ENCODE results near the gene ST6GAL2. TPM values are rescaled to one million over a fixed set of nuclear protein-coding genes. Genes with fewer than 3 reads are reported as not detected.

ST6GAL2 gene
- total RNA-seq, 4 donors from 2014 or later, result 0.17 TPM; not detected in 3

- TF ChIP-seq, protein P1, sequence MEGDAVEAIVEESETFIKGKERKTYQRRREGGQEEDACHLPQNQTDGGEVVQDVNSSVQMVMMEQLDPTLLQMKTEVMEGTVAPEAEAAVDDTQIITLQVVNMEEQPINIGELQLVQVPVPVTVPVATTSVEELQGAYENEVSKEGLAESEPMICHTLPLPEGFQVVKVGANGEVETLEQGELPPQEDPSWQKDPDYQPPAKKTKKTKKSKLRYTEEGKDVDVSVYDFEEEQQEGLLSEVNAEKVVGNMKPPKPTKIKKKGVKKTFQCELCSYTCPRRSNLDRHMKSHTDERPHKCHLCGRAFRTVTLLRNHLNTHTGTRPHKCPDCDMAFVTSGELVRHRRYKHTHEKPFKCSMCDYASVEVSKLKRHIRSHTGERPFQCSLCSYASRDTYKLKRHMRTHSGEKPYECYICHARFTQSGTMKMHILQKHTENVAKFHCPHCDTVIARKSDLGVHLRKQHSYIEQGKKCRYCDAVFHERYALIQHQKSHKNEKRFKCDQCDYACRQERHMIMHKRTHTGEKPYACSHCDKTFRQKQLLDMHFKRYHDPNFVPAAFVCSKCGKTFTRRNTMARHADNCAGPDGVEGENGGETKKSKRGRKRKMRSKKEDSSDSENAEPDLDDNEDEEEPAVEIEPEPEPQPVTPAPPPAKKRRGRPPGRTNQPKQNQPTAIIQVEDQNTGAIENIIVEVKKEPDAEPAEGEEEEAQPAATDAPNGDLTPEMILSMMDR (IDR thresholded peaks at IDR 0.05; ENCODE audit: low read depth), result no peak
Observed at GRCh38 chr2:106849253-106849652, 36.7 kb downstream of the ST6GAL2 start.

DNA sequence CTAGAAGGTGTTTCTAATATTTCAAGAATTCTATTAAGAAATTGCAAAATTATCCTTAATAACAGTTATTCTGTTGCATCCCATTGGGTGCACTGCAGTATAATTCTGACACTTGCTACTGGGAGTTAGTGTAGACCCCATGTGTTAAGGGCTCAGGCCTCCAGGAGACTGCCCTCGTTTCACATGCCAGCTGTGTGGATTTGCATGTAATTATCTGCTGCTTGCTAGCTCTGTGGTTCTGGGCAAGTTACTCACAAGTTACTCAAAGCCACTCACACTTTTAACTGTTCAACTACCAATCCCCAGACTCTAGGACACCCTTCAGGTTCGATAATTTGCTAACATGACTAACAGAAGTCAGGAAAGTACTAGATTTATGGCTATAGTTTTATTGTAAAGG is 38.6 kb downstream of the ST6GAL2 start:
- TF ChIP-seq, protein P1 (IDR thresholded peaks at IDR 0.05; ENCODE audit: low read depth), result no peak

DNA sequence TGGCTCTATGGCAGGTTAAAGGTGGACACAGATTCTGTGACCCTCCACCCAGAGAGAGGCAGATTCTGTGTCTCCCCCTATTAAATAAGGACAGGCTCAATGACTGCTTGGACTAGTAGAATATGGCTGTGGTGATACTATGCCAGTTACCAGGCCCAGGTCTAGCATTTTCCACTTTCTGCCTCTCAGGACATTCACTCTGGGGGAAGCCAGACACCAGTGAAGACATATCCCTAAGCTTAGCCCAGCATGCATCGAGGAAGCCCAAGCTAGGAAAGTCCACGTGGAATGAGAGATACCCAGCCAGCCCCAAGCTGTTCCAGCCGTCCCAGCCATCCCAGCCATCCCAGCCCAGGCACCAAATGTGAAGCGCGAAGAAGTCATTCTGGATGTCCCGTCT is 40.3 kb downstream of the ST6GAL2 start:
- TF ChIP-seq, protein P1 (IDR thresholded peaks at IDR 0.05; ENCODE audit: low read depth), result no peak

DNA sequence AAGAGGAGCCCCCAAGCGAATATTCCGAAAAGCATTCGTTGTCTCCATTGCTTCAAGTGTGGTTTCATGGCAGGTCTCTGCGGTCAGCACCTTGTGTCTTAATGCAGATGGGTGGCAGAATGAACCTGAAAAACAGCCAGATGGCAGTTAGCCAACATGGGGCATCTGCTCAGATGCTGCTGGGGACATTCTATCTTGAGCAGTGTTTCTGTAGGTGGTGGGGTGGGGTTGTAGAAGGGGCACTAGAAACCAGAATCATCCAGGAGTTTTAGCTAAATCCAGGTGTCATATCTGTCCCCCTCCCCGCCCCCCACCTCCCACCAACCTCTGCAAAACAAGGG is 42.1 kb downstream of the ST6GAL2 start:
- TF ChIP-seq, protein P1 (IDR thresholded peaks at IDR 0.05; ENCODE audit: low read depth), result no peak

- TF ChIP-seq, protein P1 (IDR thresholded peaks at IDR 0.05; ENCODE audit: low read depth), result no peak
Observed at GRCh38 chr2:106843001-106843909, 42.7 kb downstream of the ST6GAL2 start.

DNA sequence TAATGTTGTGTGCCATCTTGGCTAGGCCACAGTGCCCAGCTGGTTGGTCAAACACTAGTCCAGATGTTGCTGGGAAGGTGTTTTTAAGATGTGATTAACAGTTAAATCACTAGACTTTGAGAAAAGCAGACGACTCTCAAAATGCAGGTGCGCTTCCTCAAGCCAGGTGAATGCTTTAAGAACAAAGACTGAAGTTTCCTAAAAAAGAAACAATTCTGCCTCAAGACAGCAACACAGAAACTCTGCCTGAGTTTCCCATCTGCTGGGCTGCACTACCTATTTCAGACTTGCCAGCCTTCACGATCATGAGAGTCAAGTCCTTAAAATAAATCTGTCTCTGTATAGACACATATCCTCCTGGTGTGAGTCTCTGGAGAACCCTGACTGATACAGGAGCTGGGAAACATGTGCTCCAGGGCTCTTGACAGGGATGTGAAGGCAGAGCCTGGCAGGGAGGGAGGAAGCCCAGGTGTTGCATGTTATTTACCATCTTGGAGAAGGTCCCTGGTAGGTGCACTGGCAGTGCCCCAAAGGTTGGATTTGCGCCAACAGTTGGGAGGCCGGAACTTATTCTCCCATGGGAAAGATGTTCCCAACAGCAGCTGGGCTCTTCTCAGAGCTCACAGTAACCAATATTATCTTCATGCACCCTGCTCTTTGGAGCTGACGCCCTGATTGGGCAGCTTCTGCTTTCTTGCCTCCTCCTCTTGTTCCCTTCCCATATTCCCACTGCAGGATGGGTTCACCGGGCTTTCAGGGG is 43.9 kb downstream of the ST6GAL2 start:
- TF ChIP-seq, protein P1 (IDR thresholded peaks at IDR 0.05; ENCODE audit: low read depth), result no peak

- TF ChIP-seq, protein P1 (IDR thresholded peaks at IDR 0.05; ENCODE audit: low read depth), result no peak
Observed at GRCh38 chr2:106840818-106841217, 45.1 kb downstream of the ST6GAL2 start.
